Measurements from ENCODE around the gene TEDDM1. TPM values are rescaled to one million over a fixed set of nuclear protein-coding genes. Genes with fewer than 3 reads are reported as not detected.
"Not testable (repeated sequence)": the region's sequence is repeated elsewhere in the genome, so short reads cannot be mapped to it uniquely, and the experiment has no call there.

Gene TEDDM1
- total RNA-seq (not detected), polyA plus RNA-seq (not detected)
- long read RNA-seq, donor 1, result 0 reads
- long read RNA-seq, donor 2, result 0 reads
- long read RNA-seq, donor 3, result 0 reads
- long read RNA-seq, donor 4, result 0 reads

DNA sequence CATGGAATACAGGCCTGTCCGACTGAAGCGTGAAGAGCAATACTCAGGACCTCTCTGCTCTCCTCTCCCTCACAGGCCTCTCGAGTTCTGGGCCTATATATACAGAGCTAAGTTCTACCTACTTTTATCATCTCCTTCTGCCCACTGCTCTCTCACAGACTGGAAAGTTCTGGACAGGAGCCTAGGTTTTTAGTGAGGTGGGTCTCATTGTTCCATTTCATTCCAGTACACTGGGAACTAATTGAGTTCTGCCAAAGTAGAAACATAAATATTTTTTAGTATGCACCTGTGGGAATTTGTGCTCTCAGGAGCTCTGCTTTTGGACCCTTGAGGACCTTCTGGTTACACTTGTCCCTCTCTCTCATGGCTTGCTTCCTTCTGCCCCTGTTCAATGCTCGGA lies at the start of gene TEDDM1:
Gene TEDDM1, minus strand, starts transcription at position 101 of the 400 bp plus-strand sequence. CDS start 182 bp downstream, outside the sequence.
- no peaks in the 10 kb centered on the region for H3K27me3 ChIP-seq (ENCODE audit: control insufficient read depth, insufficient read depth)
- intact Hi-C loops (cut with DNase I), result no loop called here
- no peak within 1 kb of the TSS for H3K27ac ChIP-seq (ENCODE audit: low read length)
- ATAC-seq (no peak), DNase-seq (no peak)
- no peak within 1 kb of the TSS for H3K4me3 ChIP-seq (ENCODE audit: low read length)
- no peaks in the 10 kb centered on the region for H3K4me1 ChIP-seq (ENCODE audit: control insufficient read depth, insufficient read depth, low read length)
- 94% methylated on average over 4 of the region's 4 CpGs for WGBS
- peaks cover under 1% of the 10 kb centered on the region for H3K9me3 ChIP-seq (ENCODE audit: control insufficient read depth, low read length)

- DNase-seq (no peak), ATAC-seq (no peak)
- Histone ChIP-seq H3K4me1 (ENCODE audit: control insufficient read depth, insufficient read depth, low read length) (no peaks in the 10 kb centered on the region), H3K27me3 (ENCODE audit: control insufficient read depth, insufficient read depth) (no peaks in the 10 kb centered on the region), H3K9me3 (ENCODE audit: control insufficient read depth, low read length) (no peaks in the 10 kb centered on the region), H3K4me3 (ENCODE audit: low read length) (no peak within 1 kb of the TSS), H3K27ac (ENCODE audit: low read length) (no peak within 1 kb of the TSS)
- intact Hi-C loops (cut with DNase I), result no loop called here
Measured at GRCh38 chr1:182450087-182450486, 49.6 kb upstream of the TEDDM1 start, which contains the start of gene RGSL1. Gene RGSL1, plus strand, starts transcription at chr1:182450146. Its CDS starts 20 bp downstream, at chr1:182450166.

DNA sequence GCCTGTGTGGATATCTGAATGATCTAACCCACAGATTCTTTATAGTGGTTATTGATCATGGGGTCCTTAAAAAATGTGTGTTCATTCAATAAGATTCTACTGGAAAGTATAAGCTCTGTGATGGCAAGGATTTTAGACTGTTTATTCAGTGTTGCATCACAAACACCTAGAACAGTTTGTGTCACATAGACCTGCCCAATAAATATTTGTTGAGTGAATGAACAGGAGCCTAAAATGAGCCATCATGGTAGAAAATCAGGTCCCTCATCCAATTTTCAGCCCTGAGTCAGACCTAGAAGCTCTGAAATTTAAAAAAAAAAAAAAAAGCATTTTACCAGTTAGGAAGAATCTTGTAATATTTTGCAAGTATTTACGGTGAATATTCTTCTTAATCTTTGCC lies 47.2 kb upstream of the TEDDM1 start:
- 75% methylated on average over 1 of the region's 1 CpG for WGBS
- Histone ChIP-seq H3K27me3 (ENCODE audit: control insufficient read depth, insufficient read depth) (no peaks in the 10 kb centered on the region), H3K4me3 (ENCODE audit: low read length) (no peak overlapping the region), H3K4me1 (ENCODE audit: control insufficient read depth, insufficient read depth, low read length) (no peaks in the 10 kb centered on the region), H3K27ac (ENCODE audit: low read length) (no peak overlapping the region), H3K9me3 (ENCODE audit: control insufficient read depth, low read length) (no peaks in the 10 kb centered on the region)
- DNase-seq (no peak), ATAC-seq (no peak)
- intact Hi-C loops (cut with DNase I), result loop anchor here (5.0 to 10.0 kb wide), 4 partner anchors 137 to 337 kb away; partner anchors contain the start of genes NPL (in 1 of the 4) and RNASEL (in 1 of the 4)

DNA sequence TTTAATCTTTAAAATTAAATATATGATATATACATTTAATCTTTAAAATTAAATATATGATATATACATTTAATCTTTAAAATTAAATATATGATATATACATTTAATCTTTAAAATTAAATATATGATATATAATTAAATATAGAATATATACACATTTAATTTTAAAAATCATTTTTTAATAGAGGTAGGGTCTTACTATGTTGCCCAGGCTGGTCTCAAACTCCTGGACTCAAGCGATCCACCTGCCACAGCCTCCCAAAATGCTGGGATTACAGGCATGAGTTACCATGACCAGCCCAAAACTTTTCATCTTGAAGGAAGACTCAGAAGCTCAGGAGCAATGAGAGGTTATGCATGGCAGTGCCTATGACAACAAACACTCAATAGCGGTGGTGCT lies 46.7 kb upstream of the TEDDM1 start:
- ATAC-seq; H3K4me1 ChIP-seq (ENCODE audit: control insufficient read depth, insufficient read depth, low read length); H3K27me3 ChIP-seq (ENCODE audit: control insufficient read depth, insufficient read depth); DNase-seq; H3K27ac ChIP-seq (ENCODE audit: low read length); H3K9me3 ChIP-seq (ENCODE audit: control insufficient read depth, low read length); H3K4me3 ChIP-seq (ENCODE audit: low read length): not testable (repeated sequence)
- intact Hi-C loops (cut with DNase I), result loop anchor here (5.0 to 10.0 kb wide), 4 partner anchors 138 to 338 kb away; partner anchors contain the start of genes NPL (in 1 of the 4) and RNASEL (in 1 of the 4)
- 98% methylated on average over 2 of the region's 2 CpGs for WGBS

GRCh38 chr1:182446033-182446669 lies 45.7 kb upstream of the TEDDM1 start:
- no peaks in the 10 kb centered on the region for H3K4me1 ChIP-seq (ENCODE audit: control insufficient read depth, insufficient read depth, low read length)
- no peak for ATAC-seq
- H3K4me3 ChIP-seq (ENCODE audit: low read length), result no peak overlapping the region
- H3K27me3 ChIP-seq (ENCODE audit: control insufficient read depth, insufficient read depth), result no peaks in the 10 kb centered on the region
- no peak overlapping the region for H3K27ac ChIP-seq (ENCODE audit: low read length)
- intact Hi-C loops (cut with DNase I), result loop anchor here (5.0 to 10.0 kb wide), 4 partner anchors 139 to 339 kb away; partner anchors contain the start of genes NPL (in 1 of the 4) and RNASEL (in 1 of the 4)
- 3% methylated on average over 3 of the region's 3 CpGs for WGBS
- no peaks in the 10 kb centered on the region for H3K9me3 ChIP-seq (ENCODE audit: control insufficient read depth, low read length)
- DNase-seq, result no peak

GRCh38 chr1:182444497-182444896 lies 44.0 kb upstream of the TEDDM1 start:
- Histone ChIP-seq H3K27ac (ENCODE audit: low read length) (no peak overlapping the region), H3K4me3 (ENCODE audit: low read length) (no peak overlapping the region), H3K9me3 (ENCODE audit: control insufficient read depth, low read length) (no peaks in the 10 kb centered on the region), H3K27me3 (ENCODE audit: control insufficient read depth, insufficient read depth) (no peaks in the 10 kb centered on the region), H3K4me1 (ENCODE audit: control insufficient read depth, insufficient read depth, low read length) (no peaks in the 10 kb centered on the region)
- ATAC-seq, result no peak
- WGBS, result 52% methylated on average over 4 of the region's 4 CpGs
- intact Hi-C loops (cut with DNase I), result loop anchor here (10.0 kb wide), 3 partner anchors 140 to 340 kb away; partner anchors contain the start of genes NPL (in 1 of the 4) and RNASEL (in 1 of the 4)
- DNase-seq, result no peak

DNA sequence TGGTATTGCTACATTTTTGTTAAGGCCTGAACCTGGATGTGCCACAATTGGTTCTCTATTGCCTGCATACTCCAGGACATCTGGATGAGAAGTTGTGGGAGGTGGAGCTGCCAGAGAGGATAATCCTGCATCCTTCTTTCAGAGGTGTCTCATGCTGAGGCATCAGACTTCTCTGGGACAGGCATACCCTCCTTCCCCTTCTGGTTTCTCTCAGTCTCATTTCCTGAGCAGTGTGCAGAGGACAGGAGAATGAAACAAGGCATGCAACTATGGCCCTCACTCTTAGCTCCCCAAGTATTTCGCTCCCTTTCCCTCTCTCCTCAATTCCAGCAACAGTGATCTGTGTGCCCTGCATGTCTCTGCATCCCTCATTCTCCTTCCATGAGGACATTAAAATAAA lies 41.9 kb upstream of the TEDDM1 start:
- no peak for DNase-seq
- Histone ChIP-seq H3K27me3 (ENCODE audit: control insufficient read depth, insufficient read depth) (no peaks in the 10 kb centered on the region), H3K27ac (ENCODE audit: low read length) (no peak overlapping the region), H3K4me1 (ENCODE audit: control insufficient read depth, insufficient read depth, low read length) (no peaks in the 10 kb centered on the region), H3K4me3 (ENCODE audit: low read length) (no peak overlapping the region), H3K9me3 (ENCODE audit: control insufficient read depth, low read length) (peaks cover 2% of the 10 kb centered on the region)
- intact Hi-C loops (cut with DNase I), result loop anchor here (10.0 kb wide), 3 partner anchors 142 to 342 kb away; partner anchors contain the start of genes NPL (in 1 of the 4) and RNASEL (in 1 of the 4)
- no peak for ATAC-seq
- 90% methylated on average over 1 of the region's 1 CpG for WGBS

DNA sequence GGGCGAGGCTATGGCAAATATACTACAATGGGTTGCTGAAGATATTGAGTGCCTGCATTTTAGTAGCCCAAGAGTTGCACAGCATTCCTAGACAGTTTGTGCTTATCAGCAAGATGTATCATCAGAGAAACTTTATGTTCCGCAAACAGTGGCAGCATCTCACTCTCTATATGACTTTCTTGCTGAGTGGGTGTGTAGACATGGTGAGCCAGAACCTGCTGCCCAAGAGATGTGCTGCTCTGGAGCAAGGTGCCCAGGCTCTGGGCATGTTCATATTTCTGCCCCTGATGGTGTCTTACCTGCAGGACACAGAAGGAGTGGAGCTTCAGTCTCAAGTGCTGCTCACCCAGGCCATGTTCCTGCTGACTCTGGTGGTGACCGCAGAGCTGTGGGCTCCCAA lies 41.3 kb upstream of the TEDDM1 start:
- no peak overlapping the region for H3K4me3 ChIP-seq (ENCODE audit: low read length)
- H3K4me1 ChIP-seq (ENCODE audit: control insufficient read depth, insufficient read depth, low read length), result no peaks in the 10 kb centered on the region
- no peaks in the 10 kb centered on the region for H3K27me3 ChIP-seq (ENCODE audit: control insufficient read depth, insufficient read depth)
- intact Hi-C loops (cut with DNase I), result loop anchor here (10.0 kb wide), 3 partner anchors 143 to 343 kb away; partner anchors contain the start of genes NPL (in 1 of the 4) and RNASEL (in 1 of the 4)
- WGBS, result 91% methylated on average over 3 of the region's 3 CpGs
- no peak overlapping the region for H3K27ac ChIP-seq (ENCODE audit: low read length)
- DNase-seq, result no peak
- H3K9me3 ChIP-seq (ENCODE audit: control insufficient read depth, low read length), result peaks cover 2% of the 10 kb centered on the region
- no peak for ATAC-seq

DNA sequence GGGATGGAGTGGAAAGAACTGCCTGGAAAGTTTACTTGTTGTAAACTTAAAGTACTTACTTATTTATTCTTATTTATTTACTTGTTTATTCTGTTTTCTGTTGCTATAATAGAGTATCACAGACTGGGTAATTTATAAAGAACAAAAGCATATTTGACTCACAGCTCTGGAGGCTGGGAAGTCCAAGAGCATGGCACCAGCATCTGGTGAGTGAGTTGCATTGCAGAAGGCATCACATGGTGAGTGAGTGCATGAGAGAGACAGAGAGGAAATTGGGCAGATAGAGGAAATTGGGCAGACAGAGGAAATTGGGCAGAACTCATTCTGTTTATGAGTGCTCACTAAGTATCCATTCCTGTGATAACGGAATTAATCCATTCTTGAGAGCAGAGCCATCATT lies 37.9 kb upstream of the TEDDM1 start:
- WGBS, result 81% methylated on average over 1 of the region's 1 CpG
- Histone ChIP-seq H3K27ac (ENCODE audit: low read length) (no peak overlapping the region), H3K4me1 (ENCODE audit: control insufficient read depth, insufficient read depth, low read length) (no peaks in the 10 kb centered on the region), H3K27me3 (ENCODE audit: control insufficient read depth, insufficient read depth) (no peaks in the 10 kb centered on the region), H3K4me3 (ENCODE audit: low read length) (no peak overlapping the region), H3K9me3 (ENCODE audit: control insufficient read depth, low read length) (peaks cover 2% of the 10 kb centered on the region)
- ATAC-seq, result no peak
- no peak for DNase-seq
- intact Hi-C loops (cut with DNase I), result no loop called here

GRCh38 chr1:182433580-182433979 lies 33.1 kb upstream of the TEDDM1 start:
- Histone ChIP-seq H3K4me1 (ENCODE audit: control insufficient read depth, insufficient read depth, low read length) (no peaks in the 10 kb centered on the region), H3K27ac (ENCODE audit: low read length) (no peak overlapping the region), H3K27me3 (ENCODE audit: control insufficient read depth, insufficient read depth) (no peaks in the 10 kb centered on the region), H3K9me3 (ENCODE audit: control insufficient read depth, low read length) (peaks cover 2% of the 10 kb centered on the region), H3K4me3 (ENCODE audit: low read length) (no peak overlapping the region)
- intact Hi-C loops (cut with DNase I), result no loop called here
- 83% methylated on average over 1 of the region's 1 CpG for WGBS
- ATAC-seq (no peak), DNase-seq (no peak)

- ATAC-seq (no peak), DNase-seq (no peak)
- WGBS, result 89% methylated on average over 7 of the region's 7 CpGs
- no peaks in the 10 kb centered on the region for H3K4me1 ChIP-seq (ENCODE audit: control insufficient read depth, insufficient read depth, low read length)
- no peak overlapping the region for H3K4me3 ChIP-seq (ENCODE audit: low read length)
- no peaks in the 10 kb centered on the region for H3K27me3 ChIP-seq (ENCODE audit: control insufficient read depth, insufficient read depth)
- H3K9me3 ChIP-seq (ENCODE audit: control insufficient read depth, low read length), result no peaks in the 10 kb centered on the region
- no peak overlapping the region for H3K27ac ChIP-seq (ENCODE audit: low read length)
- intact Hi-C loops (cut with DNase I), result no loop called here
Measured at GRCh38 chr1:182431278-182431677, 30.8 kb upstream of the TEDDM1 start.
